ENCODE measurements around the gene MRPL12. TPM values are rescaled to one million over a fixed set of nuclear protein-coding genes. Genes with fewer than 3 reads are reported as not detected.
A peak's percentile ranks its signal among the peaks of the same experiment; 100 is the strongest.

The MRPL12 gene
- total and polyA plus RNA-seq, 2 donors from 2014 or later, result 52.4 to 251 TPM

DNA sequence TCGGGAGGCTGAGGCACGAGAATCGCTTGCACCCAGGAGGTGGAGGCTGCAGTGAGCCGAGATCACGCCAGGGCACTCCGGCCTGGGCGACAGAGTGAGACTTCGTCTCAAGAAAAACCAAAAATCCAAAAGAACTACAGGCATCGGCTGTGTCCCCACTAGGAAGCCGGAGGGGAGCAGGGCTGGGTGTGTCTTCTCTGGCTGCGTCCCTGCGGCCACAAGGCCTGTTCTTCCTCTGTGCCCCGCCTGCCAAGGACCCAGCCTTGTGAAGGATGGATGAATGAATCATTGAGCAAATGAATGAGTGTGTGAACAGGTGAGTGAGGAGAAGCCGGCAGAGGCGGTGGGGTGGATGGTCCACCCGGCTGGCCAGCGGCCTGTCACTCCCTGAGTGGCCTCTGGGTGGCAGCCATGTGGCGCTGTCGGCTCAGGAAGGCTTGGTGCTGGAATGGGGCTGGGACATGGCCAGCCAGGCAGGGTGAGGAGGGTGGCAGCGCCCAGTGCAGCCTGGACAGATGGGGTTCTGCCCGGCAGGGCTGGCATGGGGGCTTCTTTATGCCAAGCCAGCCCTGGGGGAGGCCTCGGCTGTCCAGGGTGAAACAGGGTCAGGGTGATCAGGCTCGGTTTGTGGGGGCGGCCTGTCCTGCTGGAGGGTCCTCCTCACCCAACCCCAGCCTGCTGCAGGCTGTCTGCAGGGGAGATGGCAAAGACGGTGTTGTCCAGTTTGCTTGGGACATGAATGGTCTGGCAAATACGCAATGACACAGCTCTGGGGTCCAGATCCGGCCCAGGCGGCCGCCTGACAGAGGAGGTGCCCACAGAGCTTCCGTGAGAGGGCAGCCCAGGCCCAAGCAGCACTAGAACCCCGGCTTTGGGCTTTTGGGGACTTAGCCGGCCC, 30.6 kb downstream of the MRPL12 start:
- intact Hi-C loops (cut with DNase I), result no loop called here
- no peak overlapping the region for H3K4me3 ChIP-seq (ENCODE audit: low read length in 3 of 3)
- DNase-seq, result peak; percentile 79 to 92 (median 84)
- FAIRE-seq, result no peak
- H3K9me3 ChIP-seq (ENCODE audit: control insufficient read depth in 2 of 3, insufficient read depth in 1 of 3, low read length in 3 of 3), result no peaks in the 10 kb centered on the region
- no peak overlapping the region for H3K9ac ChIP-seq (ENCODE audit: low read length in 3 of 3)
- H3K36me3 ChIP-seq (ENCODE audit: control insufficient read depth in 2 of 3, insufficient read depth in 3 of 3, low read length in 3 of 3), result no peaks in the 10 kb centered on the region
- peaks cover 0 to 7% (median 3%) of the 10 kb centered on the region in 3 donors for H3K4me1 ChIP-seq (ENCODE audit: control insufficient read depth in 2 of 3, insufficient read depth in 2 of 3, low read depth in 1 of 3, low read length in 3 of 3)
- peak; percentile 96 for TF ChIP-seq CTCF (IDR thresholded peaks at IDR 0.05; ENCODE audit: borderline replicate concordance, extremely low read depth, insufficient read depth)
- H3K27ac ChIP-seq (ENCODE audit: low read depth in 2 of 2, low read length in 2 of 2), result no peak overlapping the region
- no peaks in the 10 kb centered on the region for H3K27me3 ChIP-seq (ENCODE audit: control insufficient read depth, insufficient read depth, low read length)

DNA sequence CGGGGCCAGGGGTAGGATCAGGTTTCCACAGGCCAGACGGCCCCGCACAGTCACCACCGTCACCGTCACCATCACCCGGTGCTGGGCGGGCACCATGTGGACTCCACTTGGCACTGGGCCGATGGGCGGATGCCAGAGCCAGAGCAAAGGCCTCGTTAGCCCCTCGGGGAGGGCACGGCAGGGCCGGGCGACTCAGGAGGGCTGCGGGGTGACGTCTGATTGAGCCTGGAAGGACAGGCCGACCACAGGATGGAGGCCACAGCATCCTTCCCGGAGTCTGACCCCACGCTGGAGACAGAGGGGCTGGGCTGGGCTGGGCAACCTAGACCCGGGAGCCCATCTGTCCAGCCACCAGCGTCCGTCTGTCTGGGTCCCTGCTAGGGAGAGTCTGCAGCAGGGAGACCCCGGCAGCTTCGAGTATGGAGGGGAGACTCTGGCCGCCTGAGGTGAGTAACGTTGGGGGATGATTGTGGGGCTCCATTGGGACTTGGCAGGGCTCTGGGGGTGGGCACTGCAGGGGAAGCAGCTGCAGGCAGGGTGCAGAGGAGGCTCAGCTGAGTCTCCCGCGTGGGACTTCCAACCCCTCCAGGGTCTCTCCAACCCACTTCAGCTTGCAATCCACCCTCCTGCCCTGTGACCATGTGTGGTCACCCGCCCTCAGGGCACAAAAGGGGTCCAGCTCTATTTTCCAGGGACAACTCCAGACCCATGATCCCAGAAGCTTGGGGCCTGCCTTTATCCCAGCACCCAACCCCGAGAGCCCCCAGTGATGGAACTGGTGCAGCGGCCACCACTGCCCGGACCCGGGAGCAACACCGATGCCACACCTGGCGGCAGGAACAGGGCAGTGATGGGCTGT, 31.5 kb downstream of the MRPL12 start:
- Histone ChIP-seq H3K9me3 (ENCODE audit: control insufficient read depth in 2 of 3, insufficient read depth in 1 of 3, low read length in 3 of 3) (no peaks in the 10 kb centered on the region), H3K4me1 (ENCODE audit: control insufficient read depth in 2 of 3, insufficient read depth in 2 of 3, low read depth in 1 of 3, low read length in 3 of 3) (peaks cover 0 to 7% (median 3%) of the 10 kb centered on the region in 3 donors), H3K27me3 (ENCODE audit: control insufficient read depth, insufficient read depth, low read length) (no peaks in the 10 kb centered on the region), H3K9ac (ENCODE audit: low read length in 3 of 3) (no peak overlapping the region), H3K27ac (ENCODE audit: low read depth in 2 of 2, low read length in 2 of 2) (no peak overlapping the region), H3K4me3 (ENCODE audit: low read length in 3 of 3) (no peak overlapping the region), H3K36me3 (ENCODE audit: control insufficient read depth in 2 of 3, insufficient read depth in 3 of 3, low read length in 3 of 3) (no peaks in the 10 kb centered on the region)
- TF ChIP-seq CTCF (IDR thresholded peaks at IDR 0.05; ENCODE audit: borderline replicate concordance, extremely low read depth, insufficient read depth), result no peak
- intact Hi-C loops (cut with DNase I), result no loop called here
- no peak for FAIRE-seq
- peak in 1 of 5 donors; percentile 85 for DNase-seq

DNA sequence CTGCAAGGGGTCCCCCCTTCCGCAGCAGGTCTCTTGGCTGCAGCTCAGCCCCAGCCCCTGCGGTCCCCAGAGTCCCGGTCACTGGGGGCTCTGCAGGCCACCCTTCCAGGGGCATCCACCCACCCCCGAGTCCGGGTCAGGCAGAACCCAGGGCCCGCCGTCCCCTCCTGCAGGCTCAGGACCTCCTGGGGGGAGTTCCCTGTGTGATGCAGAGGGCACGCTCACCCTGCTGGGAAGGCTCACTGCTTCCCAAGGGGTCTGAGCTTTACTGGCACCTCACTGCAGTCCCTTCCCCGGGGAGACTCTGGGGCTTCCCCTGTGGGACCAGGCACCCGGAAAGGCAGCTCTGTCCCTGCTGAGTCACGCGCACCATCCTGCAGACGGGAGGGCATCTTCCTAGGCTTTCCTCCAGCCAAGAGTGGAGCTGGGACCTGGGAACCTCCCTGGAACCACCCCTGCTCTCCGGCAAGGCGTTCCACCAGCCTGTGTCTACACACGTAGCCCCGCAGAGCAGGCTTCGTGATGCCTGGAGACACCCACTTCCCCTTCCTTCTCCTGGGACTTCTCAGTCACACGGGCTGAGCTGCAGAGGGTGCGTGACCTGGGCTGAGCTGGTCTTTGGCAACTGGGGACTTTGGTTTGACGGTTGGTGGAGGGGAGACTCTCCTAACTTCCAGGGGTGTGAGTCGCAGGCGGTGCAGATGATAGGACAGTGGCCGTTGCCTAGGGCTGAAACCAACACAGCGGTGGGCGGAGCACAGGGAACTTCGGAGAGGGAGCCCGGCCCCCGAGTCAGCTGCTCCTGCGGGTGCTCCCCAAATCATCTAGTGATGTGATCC, 32.3 kb downstream of the MRPL12 start:
- H3K4me3 ChIP-seq (ENCODE audit: low read length in 3 of 3), result peak overlapping the region in 1 of 3 donors; percentile 22
- H3K27ac ChIP-seq (ENCODE audit: low read depth in 2 of 2, low read length in 2 of 2), result no peak overlapping the region
- DNase-seq, result peak in 1 of 5 donors; percentile 82
- TF ChIP-seq CTCF (IDR thresholded peaks at IDR 0.05; ENCODE audit: borderline replicate concordance, extremely low read depth, insufficient read depth), result no peak
- no peaks in the 10 kb centered on the region for H3K27me3 ChIP-seq (ENCODE audit: control insufficient read depth, insufficient read depth, low read length)
- H3K4me1 ChIP-seq (ENCODE audit: control insufficient read depth in 2 of 3, insufficient read depth in 2 of 3, low read depth in 1 of 3, low read length in 3 of 3), result peaks cover 0 to 7% (median 3%) of the 10 kb centered on the region in 3 donors
- intact Hi-C loops (cut with DNase I), result no loop called here
- no peaks in the 10 kb centered on the region for H3K36me3 ChIP-seq (ENCODE audit: control insufficient read depth in 2 of 3, insufficient read depth in 3 of 3, low read length in 3 of 3)
- no peak overlapping the region for H3K9ac ChIP-seq (ENCODE audit: low read length in 3 of 3)
- no peaks in the 10 kb centered on the region for H3K9me3 ChIP-seq (ENCODE audit: control insufficient read depth in 2 of 3, insufficient read depth in 1 of 3, low read length in 3 of 3)
- no peak for FAIRE-seq
